MCF 10A (cell line): ENCODE results near the gene IL20. TPM values are rescaled to one million over a fixed set of nuclear protein-coding genes. Genes with fewer than 3 reads are reported as not detected.

Experiments
- BruUV-seq: library from RNA; stranded (reverse); fragments of 400-500 nt; replicated peaks from 2 replicates; lab custom pipeline; 2021; lab: Mats Ljungman, UMichigan
- CTCF ChIA-PET: fragments of 300-600 bp; sonication (Branson Sonifier 250); formaldehyde crosslinking; extraction: SDS; loops from one replicate; lab custom pipeline; 2021; ENCODE audit warnings: antibody characterized with exemption, inconsistent platforms; lab: Yijun Ruan, JAX
- POLR2A ChIA-PET: fragments of 300-600, 350-650 bp; sonication (Branson Sonifier 250); formaldehyde crosslinking; extraction: SDS; loops from one replicate; lab custom pipeline; 2020; ENCODE audit warnings: antibody characterized with exemption, inconsistent platforms; lab: Yijun Ruan, JAX
- DNase-seq: peaks from one replicate; pipeline ENCODE4 v3.0.0-alpha.2; 2018; ENCODE audit not compliant: unreplicated experiment
- H3K27ac Mint-ChIP-seq: one replicate; pipeline ENCODE4 v1.8.0; 2022; ENCODE audit warnings: mild to moderate bottlenecking, low read depth, mixed read lengths; ENCODE audit not compliant: unreplicated experiment
- H3K27me3 Mint-ChIP-seq: one replicate; pipeline ENCODE4 v1.8.0; 2022; ENCODE audit warnings: mixed read lengths; ENCODE audit not compliant: insufficient read depth, unreplicated experiment
- H3K36me3 Mint-ChIP-seq: one replicate; pipeline ENCODE4 v1.8.0; 2022; ENCODE audit warnings: mild to moderate bottlenecking, moderate library complexity, mixed read lengths; ENCODE audit not compliant: insufficient read depth, unreplicated experiment
- H3K4me1 Mint-ChIP-seq: one replicate; pipeline ENCODE4 v1.8.0; 2022; ENCODE audit warnings: mixed read lengths; ENCODE audit not compliant: insufficient read depth, unreplicated experiment
- H3K4me3 Mint-ChIP-seq: one replicate; pipeline ENCODE4 v1.8.0; 2022; ENCODE audit warnings: mild to moderate bottlenecking, moderate library complexity, mixed read lengths; ENCODE audit not compliant: unreplicated experiment
- H3K9me3 Mint-ChIP-seq: one replicate; pipeline ENCODE4 v1.8.0; 2022; ENCODE audit warnings: mixed read lengths; ENCODE audit not compliant: unreplicated experiment
- intact Hi-C: fragments of 100-400 bp; cut with micrococcal nuclease; formaldehyde crosslinking; loops from 2 replicates; pipeline ENCODE4 v1.14.1; 2022
- total RNA-seq: library from RNA; stranded (reverse); gene quantifications from 2 replicates; pipeline ENCODE4 v1.2.3, GENCODE V29; 2022
- TF ChIP-seq, protein P1 (sequence below): fragments of 200-600 bp; IDR thresholded peaks from one replicate; pipeline ENCODE4 v1.8.0; 2022; ENCODE audit warnings: antibody characterized with exemption, mild to moderate bottlenecking; ENCODE audit not compliant: unreplicated experiment

Gene IL20
- total RNA-seq, 1 experiment from 2014 or later, result not detected

DNA sequence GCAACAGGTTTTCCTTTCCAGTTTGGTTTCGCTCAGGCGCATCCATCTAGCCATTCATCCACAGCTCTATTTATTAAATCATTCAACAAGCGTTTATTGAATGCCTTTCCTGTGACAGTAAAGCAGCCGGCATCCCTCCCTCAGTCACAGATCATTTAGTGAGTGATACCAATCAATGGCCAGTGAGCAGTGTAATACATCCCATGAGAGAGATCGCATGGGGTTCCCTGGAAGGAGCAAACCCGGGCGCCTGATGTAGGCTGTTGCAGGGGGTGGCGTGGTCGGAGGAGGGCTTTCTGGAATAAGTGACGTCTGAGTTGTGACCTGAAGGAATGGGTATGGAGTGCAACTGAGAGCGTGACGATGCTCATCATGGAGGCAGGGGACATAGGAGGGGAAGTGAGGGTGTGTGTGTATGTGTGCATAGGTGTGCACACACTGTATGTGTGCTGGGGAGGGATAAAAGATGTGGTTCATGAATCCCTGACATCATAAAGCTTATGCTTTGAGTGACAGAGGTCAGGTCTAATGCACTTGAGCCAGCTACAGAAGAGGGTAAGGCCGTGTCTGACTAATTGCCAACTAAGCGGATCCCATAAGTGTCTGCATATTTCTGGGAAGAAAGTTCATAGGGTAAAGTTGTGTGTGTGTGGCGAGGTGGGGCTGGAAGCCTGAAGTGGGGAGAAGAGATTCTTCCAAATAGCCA is 49.8 kb downstream of the IL20 start:
- Mint-ChIP-seq H3K27me3 (peaks cover 43% of the 10 kb centered on the region), H3K27ac (no peak overlapping the region), H3K36me3 (no peaks in the 10 kb centered on the region), H3K9me3 (no peaks in the 10 kb centered on the region), H3K4me1 (peaks cover 12% of the 10 kb centered on the region), H3K4me3 (no peak overlapping the region)
- no peak for DNase-seq
- BruUV-seq, result no TSS peak
- TF ChIP-seq, protein P1, sequence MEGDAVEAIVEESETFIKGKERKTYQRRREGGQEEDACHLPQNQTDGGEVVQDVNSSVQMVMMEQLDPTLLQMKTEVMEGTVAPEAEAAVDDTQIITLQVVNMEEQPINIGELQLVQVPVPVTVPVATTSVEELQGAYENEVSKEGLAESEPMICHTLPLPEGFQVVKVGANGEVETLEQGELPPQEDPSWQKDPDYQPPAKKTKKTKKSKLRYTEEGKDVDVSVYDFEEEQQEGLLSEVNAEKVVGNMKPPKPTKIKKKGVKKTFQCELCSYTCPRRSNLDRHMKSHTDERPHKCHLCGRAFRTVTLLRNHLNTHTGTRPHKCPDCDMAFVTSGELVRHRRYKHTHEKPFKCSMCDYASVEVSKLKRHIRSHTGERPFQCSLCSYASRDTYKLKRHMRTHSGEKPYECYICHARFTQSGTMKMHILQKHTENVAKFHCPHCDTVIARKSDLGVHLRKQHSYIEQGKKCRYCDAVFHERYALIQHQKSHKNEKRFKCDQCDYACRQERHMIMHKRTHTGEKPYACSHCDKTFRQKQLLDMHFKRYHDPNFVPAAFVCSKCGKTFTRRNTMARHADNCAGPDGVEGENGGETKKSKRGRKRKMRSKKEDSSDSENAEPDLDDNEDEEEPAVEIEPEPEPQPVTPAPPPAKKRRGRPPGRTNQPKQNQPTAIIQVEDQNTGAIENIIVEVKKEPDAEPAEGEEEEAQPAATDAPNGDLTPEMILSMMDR, result no peak
- intact Hi-C loops, result loop anchor here (10.0 kb wide), 1 partner anchor 490 kb away; no protein-coding TSS in a partner anchor
- ChIA-PET CTCF (interaction anchor here (0.5 to 13.0 kb wide), 15 partner anchors 10 to 1285 kb away, joined by 3 to 297 read pairs (median 9); partner anchors contain the start of genes DYRK3, IL20 and IL24), POLR2A (no interaction called here)

DNA sequence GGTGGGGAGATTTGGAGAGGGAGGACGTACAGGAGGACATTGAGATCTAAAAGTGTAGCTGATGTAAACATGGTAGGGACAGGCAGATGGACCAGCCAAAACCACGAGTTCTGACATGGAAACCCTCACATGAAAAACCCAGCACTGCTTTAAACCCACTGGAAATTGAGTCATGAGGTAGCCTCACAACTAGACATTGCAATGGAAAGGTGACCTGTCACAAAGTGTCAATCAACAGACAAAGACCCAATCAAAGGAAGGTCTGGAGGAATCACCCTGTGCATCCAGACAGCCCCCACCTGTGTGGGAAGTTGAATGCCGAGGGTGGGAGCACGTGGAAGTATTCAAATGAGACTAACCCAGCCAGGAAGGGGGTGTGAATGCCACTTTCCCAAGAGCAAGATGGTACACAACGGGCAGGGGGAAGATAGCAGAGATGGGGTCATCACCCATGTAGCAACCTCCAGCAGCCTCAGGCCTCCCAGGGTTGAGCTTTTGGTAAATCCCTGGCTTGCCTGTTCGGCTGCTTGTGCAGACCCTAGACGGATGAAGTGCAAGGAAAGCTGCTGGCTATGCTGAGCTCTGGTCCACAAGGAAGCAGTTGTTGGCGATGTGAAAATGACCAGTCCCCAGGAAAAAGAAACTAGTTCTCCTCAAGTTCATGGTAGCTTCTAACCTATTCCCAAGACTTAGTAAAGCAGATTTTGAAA is 50.7 kb downstream of the IL20 start:
- Mint-ChIP-seq H3K4me3 (no peak overlapping the region), H3K36me3 (no peaks in the 10 kb centered on the region), H3K9me3 (no peaks in the 10 kb centered on the region), H3K27ac (no peak overlapping the region), H3K4me1 (peaks cover 5% of the 10 kb centered on the region), H3K27me3 (peaks cover 43% of the 10 kb centered on the region)
- intact Hi-C loops, result loop anchor here (10.0 kb wide), 1 partner anchor 489 kb away; no protein-coding TSS in a partner anchor
- ChIA-PET POLR2A (interaction anchor here (0.6 to 1.0 kb wide), 2 partner anchors 38 to 61 kb away, joined by 3 to 4 read pairs; no protein-coding TSS in a partner anchor), CTCF (interaction anchor here (0.6 to 13.0 kb wide), 16 partner anchors 9 to 587 kb away, joined by 3 to 297 read pairs (median 4); partner anchors contain the start of genes DYRK3 and IL20)
- TF ChIP-seq, protein P1, result no peak
- no peak for DNase-seq
- no TSS peak for BruUV-seq

DNA sequence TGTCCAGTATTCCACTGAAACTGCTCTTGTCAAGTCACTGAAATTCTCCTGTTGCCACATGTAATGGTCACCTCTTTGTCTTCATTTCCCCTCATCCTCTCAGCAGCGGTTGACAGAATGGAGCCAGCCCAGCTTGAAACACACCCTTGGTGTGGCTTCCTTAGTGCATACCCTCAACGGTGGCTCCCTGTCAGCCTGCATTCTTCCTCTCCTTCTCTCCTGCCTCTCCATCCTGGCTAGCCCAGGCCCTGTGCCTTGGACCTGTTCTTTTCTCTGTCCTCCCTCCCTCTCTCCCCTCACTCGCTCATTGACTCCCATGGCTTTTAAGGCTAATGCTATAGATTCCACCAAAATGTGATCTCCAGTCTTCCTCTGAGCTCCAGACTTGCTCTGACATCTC is 52.7 kb downstream of the IL20 start:
- CTCF ChIA-PET, result interaction anchor here (0.6 to 13.0 kb wide), 22 partner anchors 9 to 428 kb away, joined by 3 to 297 read pairs (median 5); partner anchors contain the start of genes C1orf116, DYRK3, EIF2D and IL20
- POLR2A ChIA-PET, result interaction anchor here (0.7 kb wide), 1 partner anchor 104 kb away, joined by 3 read pairs; no protein-coding TSS in a partner anchor
- Mint-ChIP-seq H3K4me3 (no peak overlapping the region), H3K9me3 (no peaks in the 10 kb centered on the region), H3K27me3 (peaks cover 36% of the 10 kb centered on the region), H3K36me3 (no peaks in the 10 kb centered on the region), H3K4me1 (no peaks in the 10 kb centered on the region), H3K27ac (no peak overlapping the region)
- no TSS peak for BruUV-seq
- intact Hi-C loops, result loop anchor here (10.0 kb wide), 1 partner anchor 487 kb away; no protein-coding TSS in a partner anchor
- TF ChIP-seq, protein P1, result no peak
- no peak for DNase-seq

Other genes with a start within 250 kb of the IL20 start
- gene DYRK3, start 230.1 kb upstream of the IL20 start, total RNA-seq, result 45.4 and 58.5 TPM in 2 replicates
- 142 and 178 TPM in 2 replicates for gene MAPKAPK2, start 180.7 kb upstream of the IL20 start, total RNA-seq
- gene IL19, start 94.8 kb upstream of the IL20 start, total RNA-seq, result not detected in 2 replicates
- gene IL10, start 93.1 kb upstream of the IL20 start, total RNA-seq, result not detected in 2 replicates
- gene IL24, start 31.8 kb downstream of the IL20 start, total RNA-seq, result 0.58 and 1.1 TPM in 2 replicates
- 10.1 and 18.0 TPM in 2 replicates for gene FCMR, start 56.3 kb downstream of the IL20 start, total RNA-seq
- not detected in 2 replicates for gene PIGR, start 80.8 kb downstream of the IL20 start, total RNA-seq
- not detected in 2 replicates for gene FCAMR, start 104.8 kb downstream of the IL20 start, total RNA-seq
- gene C1orf116, start 167.1 kb downstream of the IL20 start, total RNA-seq, result 35.4 and 35.5 TPM in 2 replicates
- gene YOD1, start 185.6 kb downstream of the IL20 start, total RNA-seq, result 19.2 and 24.2 TPM in 2 replicates
- 21.1 and 22.0 TPM in 2 replicates for gene PFKFB2, start 187.7 kb downstream of the IL20 start, total RNA-seq
- gene C4BPB, start 223.2 kb downstream of the IL20 start, total RNA-seq, result not detected in 2 replicates
- gene C4BPA, start 238.6 kb downstream of the IL20 start, total RNA-seq, result not detected in 2 replicates